ENCODE data around the gene TPCN1. TPM values are rescaled to one million over a fixed set of nuclear protein-coding genes. Genes with fewer than 3 reads are reported as not detected.

The TPCN1 gene
- 14.3 and 16.3 TPM in 2 replicates for total RNA-seq (2014; rRNA removed; shearing (Covaris generic))
- polyA plus RNA-seq (2015; cell fraction: cytosol; rRNA removed) = 45.7 and 80.2 TPM in 2 replicates
- polyA plus RNA-seq (2015; cell fraction: nucleus; rRNA removed) = 165 and 212 TPM in 2 replicates

GRCh38 chr12:113221181-113221996, at the start of gene TPCN1:
TPCN1 (plus strand) TSS chr12:113221464; CDS start chr12:113226853, 5,389 bp downstream.
- DNase-seq (ENCODE audit: low read depth, low spot score) = peak; percentile 100
- in situ Hi-C loops (cut with HindIII; ENCODE audit: low pct_unique_long_range_greater_than_20kb, low sequenced_read_pairs) = no loop called here

GRCh38 chr12:113171543-113171942, 49.7 kb upstream of the TPCN1 start:
- in situ Hi-C loops (cut with HindIII; ENCODE audit: low pct_unique_long_range_greater_than_20kb, low sequenced_read_pairs) = no loop called here
- DNase-seq (ENCODE audit: low read depth, low spot score) = no peak

GRCh38 chr12:113172185-113172584, 49.1 kb upstream of the TPCN1 start:
- DNase-seq (ENCODE audit: low read depth, low spot score) = no peak
- in situ Hi-C loops (cut with HindIII; ENCODE audit: low pct_unique_long_range_greater_than_20kb, low sequenced_read_pairs) = no loop called here

- DNase-seq (ENCODE audit: low read depth, low spot score) = no peak
- in situ Hi-C loops (cut with HindIII; ENCODE audit: low pct_unique_long_range_greater_than_20kb, low sequenced_read_pairs) = no loop called here
Observed at GRCh38 chr12:113173081-113173698, 48.1 kb upstream of the TPCN1 start.

- peak; percentile 73 for DNase-seq (ENCODE audit: low read depth, low spot score)
- in situ Hi-C loops (cut with HindIII; ENCODE audit: low pct_unique_long_range_greater_than_20kb, low sequenced_read_pairs) = no loop called here
Observed at GRCh38 chr12:113174461-113175384, 46.5 kb upstream of the TPCN1 start.

- no peak for DNase-seq (ENCODE audit: low read depth, low spot score)
- in situ Hi-C loops (cut with HindIII; ENCODE audit: low pct_unique_long_range_greater_than_20kb, low sequenced_read_pairs) = no loop called here
Observed at GRCh38 chr12:113179023-113179422, 42.2 kb upstream of the TPCN1 start.

GRCh38 chr12:113180333-113180732, 40.9 kb upstream of the TPCN1 start:
- DNase-seq (ENCODE audit: low read depth, low spot score) = no peak
- in situ Hi-C loops (cut with HindIII; ENCODE audit: low pct_unique_long_range_greater_than_20kb, low sequenced_read_pairs) = no loop called here

- in situ Hi-C loops (cut with HindIII; ENCODE audit: low pct_unique_long_range_greater_than_20kb, low sequenced_read_pairs) = no loop called here
- DNase-seq (ENCODE audit: low read depth, low spot score) = no peak
Observed at GRCh38 chr12:113181975-113182374, 39.3 kb upstream of the TPCN1 start.

GRCh38 chr12:113183030-113183589, 38.2 kb upstream of the TPCN1 start:
- no peak for DNase-seq (ENCODE audit: low read depth, low spot score)
- in situ Hi-C loops (cut with HindIII; ENCODE audit: low pct_unique_long_range_greater_than_20kb, low sequenced_read_pairs) = no loop called here

- in situ Hi-C loops (cut with HindIII; ENCODE audit: low pct_unique_long_range_greater_than_20kb, low sequenced_read_pairs) = no loop called here
- DNase-seq (ENCODE audit: low read depth, low spot score) = no peak
Observed at GRCh38 chr12:113184098-113184899, 37.0 kb upstream of the TPCN1 start.

GRCh38 chr12:113184900-113185179, 36.4 kb upstream of the TPCN1 start:
- DNase-seq (ENCODE audit: low read depth, low spot score) = peak; percentile 89
- in situ Hi-C loops (cut with HindIII; ENCODE audit: low pct_unique_long_range_greater_than_20kb, low sequenced_read_pairs) = no loop called here

GRCh38 chr12:113185180-113186032, 35.9 kb upstream of the TPCN1 start, which contains the start of the genes DDX54 and RITA1:
DDX54 (minus strand) TSS chr12:113185478; CDS start chr12:113185451, 27 bp downstream.
RITA1 (plus strand) TSS chr12:113185721; CDS start chr12:113186747, 1,026 bp downstream.
- DNase-seq (ENCODE audit: low read depth, low spot score) = peak; percentile 62
- in situ Hi-C loops (cut with HindIII; ENCODE audit: low pct_unique_long_range_greater_than_20kb, low sequenced_read_pairs) = no loop called here

GRCh38 chr12:113186033-113186365, 35.3 kb upstream of the TPCN1 start:
- in situ Hi-C loops (cut with HindIII; ENCODE audit: low pct_unique_long_range_greater_than_20kb, low sequenced_read_pairs) = no loop called here
- DNase-seq (ENCODE audit: low read depth, low spot score) = peak; percentile 27

- DNase-seq (ENCODE audit: low read depth, low spot score) = no peak
Observed at GRCh38 chr12:113186666-113187325, 34.5 kb upstream of the TPCN1 start.

GRCh38 chr12:113189361-113189760, 31.9 kb upstream of the TPCN1 start:
- no peak for DNase-seq (ENCODE audit: low read depth, low spot score)
- in situ Hi-C loops (cut with HindIII; ENCODE audit: low pct_unique_long_range_greater_than_20kb, low sequenced_read_pairs) = no loop called here

More at GRCh38 chr12:113186666-113187325, 34.5 kb upstream of the TPCN1 start:
- in situ Hi-C loops (cut with HindIII; ENCODE audit: low pct_unique_long_range_greater_than_20kb, low sequenced_read_pairs) = no loop called here

- DNase-seq (ENCODE audit: low read depth, low spot score) = peak; percentile 80
- in situ Hi-C loops (cut with HindIII; ENCODE audit: low pct_unique_long_range_greater_than_20kb, low sequenced_read_pairs) = no loop called here
Observed at GRCh38 chr12:113190761-113191160, 30.5 kb upstream of the TPCN1 start.

All from SK-MEL-5 (cell line).